HG03097 (cell line): ENCODE data around the gene SELENOM.

Source experiments
- ATAC-seq: cut with Tn5 transposase; IDR thresholded peaks from one replicate; pipeline ENCODE4 v1.9.1; 2021; ENCODE audit not compliant: unreplicated experiment, low FRiP score

Gene SELENOM

GRCh38 chr22:31093086-31093850, 14.1 kb downstream of the SELENOM start:
- no peak for ATAC-seq

GRCh38 chr22:31092161-31092560, 15.2 kb downstream of the SELENOM start:
- no peak for ATAC-seq

- ATAC-seq: no peak
Observed at GRCh38 chr22:31091106-31091975, 16.0 kb downstream of the SELENOM start.

DNA sequence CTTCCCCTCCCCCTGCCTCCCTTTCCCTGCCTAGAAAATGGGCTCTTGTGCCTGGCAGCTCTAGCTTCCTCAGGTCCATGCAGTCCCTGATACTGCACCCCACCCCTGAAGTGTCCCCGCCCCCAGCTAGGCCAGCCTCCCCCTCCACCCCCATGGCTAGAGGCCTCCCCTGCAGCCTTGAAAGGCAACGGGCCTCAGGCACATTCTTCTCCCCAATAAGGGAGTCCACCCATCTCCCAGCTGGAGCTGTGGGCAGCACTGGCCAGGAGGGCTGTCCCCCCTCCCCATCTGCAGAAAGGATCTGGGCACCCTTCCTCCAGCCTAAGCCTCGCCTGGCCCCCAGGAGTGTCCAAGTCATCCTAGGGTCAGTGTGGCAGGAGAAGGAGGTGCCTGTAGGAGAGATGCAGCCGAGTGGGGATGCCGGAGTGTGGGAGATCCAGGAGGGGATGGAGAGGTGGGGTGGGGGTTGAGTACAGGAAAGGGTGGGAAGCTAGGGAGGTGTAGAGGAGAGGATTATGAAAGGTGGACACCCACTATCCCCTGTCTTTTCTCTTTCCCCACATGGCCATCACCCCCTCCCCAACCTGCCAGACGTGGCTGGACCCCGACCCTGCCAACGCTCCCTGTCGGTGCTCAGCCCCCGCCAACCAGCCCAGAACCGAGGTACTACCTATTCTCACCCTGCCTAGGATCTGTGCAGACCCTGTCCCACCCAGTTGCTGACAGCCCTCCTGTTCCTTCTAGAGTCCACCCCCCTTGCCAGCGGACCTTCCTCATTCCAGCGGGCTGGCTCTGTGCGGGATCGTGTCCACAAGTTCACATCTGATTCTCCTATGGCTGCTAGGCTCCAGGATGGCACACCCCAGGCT, 16.9 kb downstream of the SELENOM start:
- no peak for ATAC-seq

DNA sequence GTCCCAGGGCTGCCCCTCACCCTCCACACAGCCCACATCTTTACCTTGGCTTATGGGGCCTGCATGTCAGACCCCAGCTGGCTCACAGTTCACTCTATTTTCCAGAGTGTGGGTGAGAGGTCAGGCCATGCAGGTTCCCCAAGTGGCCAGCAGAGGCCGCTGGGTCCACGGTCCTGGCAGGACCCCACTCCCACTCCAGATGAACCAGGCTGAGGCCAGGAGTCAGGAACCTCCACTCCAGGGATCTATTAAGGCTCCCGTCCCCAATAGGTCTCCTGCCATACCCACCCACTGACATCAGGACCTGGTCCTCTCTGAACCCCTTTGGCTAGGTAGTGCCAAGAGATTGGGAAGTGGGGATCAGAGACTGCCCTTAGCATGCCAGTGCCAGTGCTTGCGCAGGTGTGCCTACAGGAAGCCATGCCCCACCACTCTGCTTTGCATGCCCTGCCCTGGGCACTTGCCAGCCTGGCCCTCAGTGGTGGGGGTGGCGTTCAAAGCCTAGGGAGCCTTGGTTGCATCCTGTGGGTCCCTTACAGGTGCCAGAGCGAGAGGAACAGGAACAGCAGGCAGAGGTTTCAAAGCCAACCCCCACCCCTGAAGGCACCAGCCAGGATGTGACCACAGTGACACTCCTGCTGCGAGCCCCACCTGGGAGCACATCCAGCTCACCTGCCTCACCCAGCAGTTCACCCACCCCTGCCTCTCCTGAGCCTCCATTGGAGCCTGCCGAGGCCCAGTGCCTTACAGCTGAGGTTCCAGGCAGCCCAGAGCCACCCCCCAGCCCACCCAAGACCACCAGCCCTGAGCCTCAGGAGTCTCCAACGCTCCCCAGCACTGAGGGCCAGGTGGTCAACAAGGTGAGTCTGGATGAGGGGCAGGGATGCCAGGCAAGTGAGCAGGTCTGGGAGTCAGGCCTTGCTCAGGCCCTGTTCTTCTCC, 17.9 kb downstream of the SELENOM start:
- no peak for ATAC-seq

- no peak for ATAC-seq
Observed at GRCh38 chr22:31088233-31088986, 19.0 kb downstream of the SELENOM start.

GRCh38 chr22:31087744-31088215, 19.6 kb downstream of the SELENOM start:
- ATAC-seq: no peak

DNA sequence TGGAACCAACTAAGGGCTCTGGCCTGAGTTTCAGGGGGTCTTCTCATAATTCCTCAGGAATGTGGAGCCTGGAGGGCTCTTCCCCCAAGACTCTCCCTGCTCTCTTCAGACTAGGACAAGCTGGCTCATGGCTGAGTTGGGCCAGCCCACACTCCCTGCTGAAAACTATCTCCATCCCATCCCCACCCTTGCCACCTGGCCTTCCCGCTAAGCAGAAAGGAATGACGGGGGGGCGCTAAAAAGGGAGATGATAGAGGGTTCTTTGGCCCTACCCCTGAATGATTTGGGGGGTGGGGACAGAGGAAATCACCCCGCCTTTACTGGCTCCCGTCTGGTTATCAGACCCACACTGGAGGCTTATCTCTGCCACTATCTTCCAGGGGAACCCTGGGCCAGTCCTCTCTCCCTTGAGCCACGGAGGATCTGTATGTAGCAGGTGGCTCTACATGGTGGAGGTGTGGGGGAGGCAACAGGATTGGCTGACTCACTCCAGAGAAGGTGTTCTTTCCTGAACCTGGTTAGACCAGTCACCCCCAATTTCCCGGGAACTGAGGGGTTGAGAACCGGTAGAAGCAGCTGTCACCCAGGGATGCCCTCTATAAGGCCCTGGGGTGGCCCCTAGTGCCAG, 20.6 kb downstream of the SELENOM start:
- ATAC-seq: no peak

DNA sequence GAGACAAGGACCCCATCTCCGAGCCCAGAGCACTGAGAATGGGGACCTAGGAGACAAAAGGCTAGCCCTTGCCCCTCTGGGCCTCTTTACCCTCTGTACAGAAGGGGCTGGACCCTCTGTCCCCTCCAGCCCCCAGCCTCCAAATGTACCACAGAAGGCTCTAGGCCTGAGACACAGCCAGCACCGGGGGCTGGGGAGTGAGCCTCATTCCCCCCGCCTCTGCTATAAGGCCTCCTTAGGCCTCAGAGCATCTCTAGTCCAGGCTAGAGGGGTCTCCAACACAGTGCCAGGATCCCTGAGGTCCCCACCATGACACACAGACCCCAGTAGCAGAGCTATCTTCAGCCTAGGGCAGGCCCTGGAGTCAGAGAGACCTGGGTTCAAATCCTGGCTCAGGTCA, 21.4 kb downstream of the SELENOM start:
- ATAC-seq: no peak

GRCh38 chr22:31085493-31085824, 21.9 kb downstream of the SELENOM start:
- no peak for ATAC-seq

GRCh38 chr22:31084811-31085492, 22.4 kb downstream of the SELENOM start:
- peak; percentile 56 for ATAC-seq

DNA sequence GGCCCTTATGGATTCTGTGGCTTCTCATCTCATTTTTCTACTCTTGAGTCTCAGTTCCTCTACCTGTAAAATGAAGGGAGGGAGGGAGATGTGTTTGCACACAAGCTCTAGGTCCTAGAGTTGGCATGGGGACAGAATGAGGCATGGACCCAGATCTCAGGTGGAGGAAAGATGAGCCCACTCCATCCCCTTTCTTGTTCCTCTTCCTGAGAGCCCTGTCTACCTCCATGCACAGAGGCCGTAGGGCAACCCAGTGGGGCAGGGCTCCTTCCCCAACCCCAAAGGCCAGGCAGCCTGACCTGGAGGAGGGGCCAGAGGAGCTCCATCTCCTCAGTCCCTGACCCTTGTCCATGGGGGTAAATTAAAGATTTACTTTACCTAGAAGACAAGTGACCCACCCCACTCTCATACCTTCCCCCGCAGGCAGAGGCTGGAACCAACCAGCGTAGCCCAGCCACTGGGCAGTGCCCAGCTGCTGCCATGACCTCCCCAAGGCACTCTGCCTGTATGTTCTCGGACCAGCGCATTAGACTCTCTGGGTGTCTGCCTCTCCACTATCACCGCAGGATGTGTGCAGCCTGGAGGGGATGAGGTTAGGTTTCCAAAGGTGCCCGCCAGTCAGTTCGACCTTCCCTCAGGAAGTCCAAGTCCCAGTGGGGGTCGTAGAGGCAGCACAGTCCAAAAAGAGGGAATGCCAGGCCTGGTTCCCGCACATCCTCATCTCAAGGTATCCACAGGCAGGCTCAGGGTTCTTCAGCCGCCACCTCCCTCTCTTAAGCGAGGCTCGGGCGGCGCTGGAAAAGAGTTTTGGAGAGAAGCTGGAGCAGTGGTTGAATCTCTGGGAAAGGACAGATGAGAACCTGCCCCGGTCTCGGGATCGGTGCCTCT, 23.2 kb downstream of the SELENOM start:
- no peak for ATAC-seq

DNA sequence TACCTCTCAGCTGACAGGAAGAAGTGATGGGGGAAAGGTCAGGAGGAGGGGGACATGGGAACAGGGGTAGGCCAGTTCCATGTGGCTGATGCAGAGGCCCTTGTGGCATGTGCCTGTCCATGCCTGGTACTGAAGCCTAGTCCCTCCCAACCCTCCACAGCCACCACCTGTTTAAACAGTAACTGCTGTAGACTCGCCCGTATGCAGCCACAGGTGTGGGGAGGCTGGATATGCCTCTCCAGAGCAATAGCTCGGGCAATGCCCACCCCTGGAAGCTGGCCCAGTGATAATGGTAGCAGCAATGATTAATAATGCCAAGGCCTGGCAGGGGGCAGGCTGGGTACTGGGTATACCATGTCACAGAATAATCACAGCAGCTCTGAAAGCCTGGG, 24.0 kb downstream of the SELENOM start:
- no peak for ATAC-seq

DNA sequence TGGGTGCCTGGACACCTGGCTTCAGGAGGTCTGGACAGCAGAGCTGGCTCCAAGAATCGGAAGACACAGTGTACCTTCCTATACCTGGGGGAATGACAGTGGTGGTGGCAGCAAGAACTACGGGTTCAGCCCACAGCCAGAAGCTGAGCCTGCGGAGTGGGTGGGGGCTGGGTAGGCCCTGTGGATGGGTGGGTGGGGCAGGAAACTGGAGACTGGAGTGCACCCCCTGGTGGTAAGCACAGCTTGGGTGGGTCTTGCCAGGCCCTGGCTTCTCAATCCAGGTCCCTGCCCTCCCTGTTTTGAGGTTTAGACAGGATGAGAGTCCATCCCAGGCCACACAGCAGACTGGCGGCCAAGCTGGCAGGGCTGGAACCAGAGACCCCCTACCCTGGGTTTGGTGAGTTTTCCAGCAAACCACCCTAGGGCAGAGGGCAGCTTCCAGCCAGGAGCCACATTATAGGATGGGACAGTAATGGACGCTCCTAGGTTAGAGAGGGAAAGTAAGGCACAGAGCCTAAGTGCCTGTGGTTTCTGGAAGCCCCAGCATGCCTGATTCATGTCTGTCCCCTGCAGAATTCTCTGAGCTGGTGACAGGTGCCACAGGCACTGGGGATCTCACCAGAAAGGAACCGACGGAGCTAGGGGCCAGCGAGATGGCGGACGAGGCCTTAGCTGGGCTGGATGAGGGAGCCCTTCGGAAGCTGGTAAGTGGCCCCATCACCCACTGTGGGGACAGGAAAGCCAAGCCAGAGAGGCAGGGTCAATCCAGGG, 24.6 kb downstream of the SELENOM start:
- no peak for ATAC-seq

- no peak for ATAC-seq
Observed at GRCh38 chr22:31081963-31082605, 25.3 kb downstream of the SELENOM start.
